NCI-H460 (cell line): Measurements from ENCODE around the gene ACMSD. TPM values are rescaled to one million over a fixed set of nuclear protein-coding genes. Genes with fewer than 3 reads are reported as not detected.
"Not testable (repeated sequence)": the region's sequence is repeated elsewhere in the genome, so short reads cannot be mapped to it uniquely, and the experiment has no call there.

ENCODE experiments used
- DNase-seq: peaks from one replicate; pipeline ENCODE4 v3.0.0-alpha.2; 2016; ENCODE audit warnings: low read depth; ENCODE audit errors: extremely low read depth
- total RNA-seq: library from RNA; depleted of rRNA; stranded (reverse); fragments of >200 nt; shearing (Covaris generic); gene quantifications from 2 replicates; pipeline ENCODE4 v1.2.3, GENCODE V29; 2014

Gene ACMSD
- total RNA-seq, 1 experiment from 2014 or later, result not detected

GRCh38 chr2:134900151-134900550 lies 61.7 kb downstream of the ACMSD start:
- DNase-seq, result no peak

GRCh38 chr2:134903701-134904100 lies 65.3 kb downstream of the ACMSD start:
- DNase-seq, result not testable (repeated sequence)

DNA sequence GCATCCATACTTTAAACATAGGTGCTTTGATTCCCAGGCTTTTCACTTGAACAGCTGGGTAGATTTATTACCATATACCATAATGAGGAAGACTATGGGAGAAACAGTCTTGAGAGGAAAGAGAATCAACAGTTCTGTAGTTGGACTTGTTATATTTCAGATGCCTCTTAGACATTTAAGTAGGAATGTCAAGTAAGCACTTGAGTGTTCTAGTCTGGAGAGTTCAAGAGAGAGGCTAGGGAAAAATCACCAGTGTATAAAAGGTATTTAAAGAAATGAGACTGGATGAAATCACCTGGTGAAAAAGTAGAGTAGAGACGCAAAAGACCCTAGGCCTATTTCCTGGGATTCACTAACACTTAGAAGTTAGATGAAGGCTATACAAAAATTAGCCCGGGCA lies 66.8 kb downstream of the ACMSD start:
- DNase-seq, result no peak

DNA sequence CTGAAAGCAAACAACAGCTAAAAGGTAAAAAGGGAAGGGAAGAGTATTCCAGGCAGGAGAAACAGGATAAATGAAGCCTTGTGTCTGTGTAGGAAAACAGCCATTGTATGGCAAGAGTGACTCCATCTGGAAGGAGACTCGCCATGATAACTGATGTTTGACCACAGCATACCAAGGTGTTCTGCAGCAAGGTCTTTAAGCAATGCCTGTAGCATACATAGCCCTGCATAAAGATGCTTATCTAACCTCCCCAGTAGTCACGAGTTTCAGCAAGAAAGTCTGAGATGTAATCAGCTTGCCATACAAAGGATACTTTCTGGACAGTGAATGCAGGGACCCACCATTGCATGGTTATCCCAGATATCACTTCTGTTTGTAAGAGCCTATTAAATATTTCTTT lies 68.3 kb downstream of the ACMSD start:
- DNase-seq, result no peak

DNA sequence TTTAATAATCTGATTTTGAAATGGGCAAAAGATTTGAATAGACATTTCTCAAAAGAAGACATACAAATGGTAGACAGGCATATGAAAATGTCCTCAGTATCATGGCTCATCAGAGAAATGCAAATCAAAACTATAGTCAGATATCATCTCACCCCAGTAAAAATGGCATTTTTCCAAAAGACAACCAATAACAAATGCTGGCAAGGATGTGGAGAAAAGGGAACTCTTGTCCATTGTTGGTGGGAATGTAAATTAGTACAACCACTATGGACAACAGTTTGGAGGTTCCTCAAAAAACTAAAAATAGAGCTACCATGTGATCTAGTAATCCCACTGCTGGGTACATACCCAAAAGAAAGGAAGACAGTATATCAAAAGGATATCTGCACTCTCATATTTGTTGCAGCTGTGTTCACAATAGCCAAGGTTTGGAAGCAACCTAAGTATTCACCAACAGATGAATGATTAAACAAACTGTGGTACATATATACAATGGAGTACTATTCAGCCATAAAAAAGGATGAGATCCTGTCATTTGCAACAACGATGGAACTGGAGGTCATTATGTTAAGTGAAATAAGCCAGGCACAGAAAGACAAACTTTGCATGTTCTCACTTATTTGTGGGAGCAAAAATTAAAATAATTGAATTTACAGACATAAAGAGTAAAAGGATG lies 69.2 kb downstream of the ACMSD start:
- not testable (repeated sequence) for DNase-seq

- DNase-seq, result no peak
Observed at GRCh38 chr2:134910763-134911399, 72.5 kb downstream of the ACMSD start.

- no peak for DNase-seq
Observed at GRCh38 chr2:134911400-134911785, 73.0 kb downstream of the ACMSD start.

DNA sequence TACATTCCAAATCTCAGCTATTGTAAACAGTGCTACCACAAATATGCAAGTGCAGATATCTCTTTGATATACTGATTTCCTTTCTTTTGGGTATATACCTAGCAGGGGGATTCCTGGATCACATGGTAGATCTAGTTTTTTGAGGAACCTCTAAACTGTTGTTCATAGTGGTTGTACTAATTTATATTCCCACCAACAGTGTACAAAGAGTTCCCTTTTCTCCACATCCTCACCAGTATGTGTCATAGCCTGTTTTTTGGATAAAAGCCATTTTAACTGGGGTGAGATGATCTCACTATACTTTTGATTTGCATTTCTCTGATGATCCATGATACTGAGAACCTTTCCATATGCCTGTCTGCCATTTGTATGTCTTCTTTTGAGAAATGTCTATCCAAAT lies 73.9 kb downstream of the ACMSD start:
- DNase-seq, result no peak

DNA sequence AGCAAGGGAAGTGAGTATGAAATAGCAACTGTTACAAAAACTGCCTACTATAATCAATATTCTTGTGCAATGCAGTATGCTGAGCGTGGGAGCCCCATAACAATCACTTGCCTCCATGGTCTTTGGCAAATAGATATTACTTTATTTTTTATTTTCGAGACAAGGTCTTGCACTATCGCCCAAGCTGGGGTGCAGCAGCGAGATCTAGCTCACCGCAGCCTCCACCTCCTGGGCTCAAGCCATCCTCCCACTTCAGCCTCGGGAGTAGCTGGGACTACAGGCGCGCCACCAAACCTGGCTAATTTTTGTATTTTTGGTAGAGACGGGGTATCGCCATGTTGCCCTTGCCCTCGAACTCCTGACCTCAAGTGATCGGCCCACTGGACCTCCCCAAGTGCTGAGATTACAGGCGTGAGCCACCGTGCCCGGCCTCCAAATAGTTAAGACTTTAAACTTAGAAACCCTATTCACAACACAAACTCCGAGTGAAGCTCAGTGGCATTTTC lies 79.0 kb downstream of the ACMSD start:
- no peak for DNase-seq

- DNase-seq, result no peak
Observed at GRCh38 chr2:134917888-134918525, 79.6 kb downstream of the ACMSD start.

DNA sequence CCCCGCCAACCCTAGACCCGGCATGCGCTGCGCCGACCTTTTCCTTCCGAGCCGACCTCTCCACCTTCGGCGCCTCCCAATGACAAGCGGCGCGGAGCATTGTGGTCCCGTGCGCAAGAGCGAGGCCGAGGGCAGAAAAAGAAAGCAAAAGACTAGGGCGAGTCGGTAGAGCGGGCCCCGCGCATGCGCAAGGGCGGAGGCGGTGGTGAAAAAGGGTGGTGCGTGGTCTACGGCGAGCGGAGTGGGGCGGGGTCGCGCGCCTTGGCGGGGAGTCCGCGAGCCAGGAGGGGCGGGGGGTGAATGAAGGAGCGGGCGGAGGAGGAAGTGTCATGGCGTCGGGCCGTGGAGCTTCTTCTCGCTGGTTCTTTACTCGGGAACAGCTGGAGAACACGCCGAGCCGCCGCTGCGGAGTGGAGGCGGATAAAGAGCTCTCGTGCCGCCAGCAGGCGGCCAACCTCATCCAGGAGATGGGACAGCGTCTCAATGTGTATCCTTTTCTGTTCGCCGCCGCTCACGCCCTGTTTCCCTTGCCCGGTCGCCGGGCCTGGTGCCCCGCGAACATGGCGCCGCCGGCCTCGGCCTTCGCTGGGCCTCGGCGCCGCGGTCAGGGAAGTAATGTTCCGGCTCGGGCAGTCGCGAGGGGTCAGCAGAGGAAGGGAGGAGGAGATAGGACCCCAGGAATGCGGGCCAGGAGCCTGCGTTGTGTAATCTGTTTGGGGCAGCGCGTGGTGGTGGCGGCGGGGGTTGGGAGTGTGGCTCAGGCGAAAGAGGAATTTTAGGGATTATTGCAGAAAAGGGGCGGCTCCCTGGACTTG lies 80.3 kb downstream of the ACMSD start, which contains the start of gene CCNT2:
Gene CCNT2 (plus strand): TSS at position 297 of the 815 bp plus-strand sequence. CDS start 33 bp downstream, at position 330.
- DNase-seq, result peak; percentile 100

DNA sequence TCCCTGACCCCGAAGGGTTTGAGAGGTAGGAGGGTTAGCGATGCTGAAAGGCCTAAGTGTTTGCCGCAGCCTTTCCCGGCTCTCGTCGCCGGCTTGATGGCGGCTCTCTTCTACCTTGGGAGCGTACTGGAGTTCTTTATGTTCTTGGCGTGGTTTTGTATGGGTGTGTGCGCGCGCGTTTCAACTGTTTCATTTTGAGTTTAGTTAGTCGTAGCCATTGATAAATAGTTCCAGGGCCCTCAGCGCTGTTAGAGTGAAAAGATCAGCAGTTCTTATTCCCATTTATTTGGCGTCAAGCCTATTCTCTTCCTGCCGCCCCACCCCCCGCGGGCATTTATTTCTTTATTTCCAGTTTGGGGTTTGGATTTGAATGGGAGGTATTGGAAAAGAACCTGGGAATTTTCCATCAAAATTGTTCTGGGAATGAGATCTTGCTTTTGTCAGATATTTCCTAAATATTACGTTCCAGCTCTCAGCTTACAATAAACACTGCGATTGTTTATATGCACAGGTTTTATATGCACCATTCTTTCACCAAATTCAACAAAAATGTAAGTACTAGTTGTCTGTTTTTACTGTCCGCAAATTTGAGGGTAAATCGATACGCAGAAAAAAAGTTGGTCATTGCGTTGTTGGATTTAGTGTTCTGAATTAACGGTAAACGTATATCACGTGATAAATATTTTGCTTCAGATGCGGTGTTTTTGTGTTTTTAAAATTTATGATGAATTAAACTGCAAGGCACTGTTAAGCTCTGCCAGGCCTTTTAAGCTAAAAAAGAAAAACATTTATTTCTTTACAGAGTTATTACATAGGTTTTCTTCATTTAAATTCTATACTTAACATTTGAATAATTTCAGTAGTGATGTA lies 81.2 kb downstream of the ACMSD start:
- DNase-seq, result peak; percentile 12

DNA sequence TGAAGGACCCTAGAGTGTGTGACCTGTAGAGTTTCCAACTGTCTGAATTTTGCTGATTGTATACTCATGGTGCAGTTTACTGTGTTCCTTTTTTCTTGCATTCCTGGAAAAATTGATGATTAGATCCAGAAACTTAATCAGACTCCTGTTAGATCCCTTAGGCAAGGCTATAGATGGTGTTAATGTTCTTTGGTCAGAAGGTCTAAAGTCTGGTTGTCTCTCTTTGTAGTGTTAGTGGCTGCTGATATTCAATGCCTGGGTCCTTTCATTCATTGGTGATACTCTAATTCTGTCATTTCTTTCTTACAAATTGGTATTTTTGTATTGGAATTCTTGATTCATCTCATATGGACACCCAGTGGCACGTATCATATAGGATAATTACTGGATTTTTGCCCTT lies 86.5 kb downstream of the ACMSD start:
- DNase-seq, result no peak

DNA sequence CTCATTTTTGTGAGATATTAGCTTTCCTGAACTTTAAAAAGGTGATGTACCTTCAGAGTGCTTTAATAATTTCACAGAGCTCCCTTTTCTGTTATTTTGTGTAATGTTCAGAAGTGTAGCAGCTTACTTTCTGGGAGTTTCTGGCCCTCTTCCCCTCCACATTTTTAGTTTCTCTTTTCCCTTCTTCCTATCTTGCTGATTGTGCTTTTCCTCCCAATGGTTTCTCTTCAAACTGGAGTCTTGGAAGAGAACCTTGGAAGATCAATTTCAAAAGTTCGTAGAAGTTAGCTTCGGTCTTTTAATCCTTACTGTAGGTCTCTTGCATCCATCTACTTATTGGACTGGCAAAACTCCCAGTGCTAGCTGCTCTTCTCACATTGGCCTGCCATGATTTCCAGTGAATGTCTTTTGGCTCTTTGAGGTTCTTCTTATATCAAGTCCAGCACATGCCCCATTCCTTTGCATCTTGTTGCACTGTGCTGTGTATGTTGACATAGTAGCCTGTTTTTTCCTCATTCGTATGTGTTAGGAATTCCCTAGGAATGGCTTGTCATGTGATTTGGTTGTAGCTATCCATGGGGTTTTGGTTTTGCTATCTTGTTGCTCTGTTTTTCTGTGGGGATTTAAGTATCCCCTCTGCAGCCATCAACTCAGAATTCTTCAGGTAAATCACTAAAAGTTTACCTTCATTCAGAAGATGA lies 88.0 kb downstream of the ACMSD start:
- no peak for DNase-seq

GRCh38 chr2:134927195-134927594 lies 88.8 kb downstream of the ACMSD start:
- DNase-seq, result peak; percentile 14

GRCh38 chr2:134932864-134933526 lies 94.6 kb downstream of the ACMSD start:
- no peak for DNase-seq

- DNase-seq, result no peak
Observed at GRCh38 chr2:134933732-134934131, 95.3 kb downstream of the ACMSD start.

DNA sequence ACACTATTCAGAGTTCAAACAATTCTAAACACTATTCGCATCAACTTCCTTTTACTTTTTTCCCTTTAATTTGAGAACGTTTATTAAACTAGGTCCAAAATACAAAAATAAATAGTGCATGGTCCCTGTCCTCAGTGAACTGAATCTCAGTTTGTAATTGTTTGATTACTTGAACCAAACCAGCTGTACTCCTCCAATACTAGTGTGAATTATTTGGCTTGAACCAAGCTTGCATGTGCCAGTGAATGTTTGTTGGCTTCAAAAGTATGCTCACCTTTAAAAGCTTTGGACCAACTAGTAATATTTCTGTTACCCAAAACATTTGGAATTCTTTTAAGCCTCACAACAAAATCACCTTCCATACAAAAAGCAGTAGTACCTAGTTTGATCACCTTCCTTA lies 95.7 kb downstream of the ACMSD start:
- DNase-seq, result no peak

- no peak for DNase-seq
Observed at GRCh38 chr2:134934641-134935040, 96.2 kb downstream of the ACMSD start.
